HG03196 (cell line): ENCODE data around the gene HYPK.

Experiments used
- ATAC-seq: cut with Tn5 transposase; IDR thresholded peaks from one replicate; pipeline ENCODE4 v1.9.1; 2021; ENCODE audit not compliant: unreplicated experiment

Gene HYPK, protein sequence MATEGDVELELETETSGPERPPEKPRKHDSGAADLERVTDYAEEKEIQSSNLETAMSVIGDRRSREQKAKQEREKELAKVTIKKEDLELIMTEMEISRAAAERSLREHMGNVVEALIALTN

DNA sequence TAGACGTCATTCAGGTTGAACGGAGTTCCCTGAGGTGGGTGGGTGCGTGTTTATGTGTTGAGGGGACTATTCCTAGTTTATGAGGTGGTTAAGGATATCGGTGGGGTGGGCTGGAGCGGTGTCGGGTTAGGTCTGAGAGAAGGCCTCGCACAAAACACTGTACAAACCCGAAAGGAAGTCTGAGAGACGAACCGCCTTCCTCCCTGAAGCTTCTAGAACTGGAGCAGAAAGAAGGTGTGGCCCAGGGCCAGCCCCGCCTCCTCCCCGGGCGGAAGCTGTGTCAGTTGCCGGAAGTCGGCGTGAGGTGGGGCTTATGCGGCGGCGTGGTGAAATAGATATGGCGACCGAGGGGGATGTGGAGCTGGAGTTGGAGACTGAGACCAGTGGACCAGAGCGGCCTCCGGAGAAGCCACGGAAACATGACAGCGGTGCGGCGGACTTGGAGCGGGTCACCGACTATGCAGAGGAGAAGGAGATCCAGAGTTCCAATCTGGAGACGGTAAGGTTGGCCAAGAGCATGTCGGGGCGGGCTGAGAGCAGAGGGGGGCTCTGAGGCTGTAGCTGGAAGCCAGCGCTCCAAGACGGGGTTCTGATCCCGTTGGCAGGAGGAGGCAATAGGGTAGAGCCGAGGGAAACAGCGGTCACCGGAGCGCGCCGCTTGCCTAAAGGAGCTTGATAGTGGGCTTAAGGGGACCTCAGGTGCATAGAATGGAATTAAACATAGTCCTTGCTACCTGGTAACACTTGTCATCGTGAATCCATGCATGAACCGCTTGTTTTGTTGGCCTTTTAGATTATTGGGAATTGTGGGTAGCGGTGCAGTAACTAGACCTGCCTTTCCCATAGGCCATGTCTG lies at the start of gene HYPK:
TSS of gene HYPK (plus strand) at position 314 of the 856 bp plus-strand sequence. CDS start at position 338, 24 bp downstream.
- peak; percentile 81 for ATAC-seq

DNA sequence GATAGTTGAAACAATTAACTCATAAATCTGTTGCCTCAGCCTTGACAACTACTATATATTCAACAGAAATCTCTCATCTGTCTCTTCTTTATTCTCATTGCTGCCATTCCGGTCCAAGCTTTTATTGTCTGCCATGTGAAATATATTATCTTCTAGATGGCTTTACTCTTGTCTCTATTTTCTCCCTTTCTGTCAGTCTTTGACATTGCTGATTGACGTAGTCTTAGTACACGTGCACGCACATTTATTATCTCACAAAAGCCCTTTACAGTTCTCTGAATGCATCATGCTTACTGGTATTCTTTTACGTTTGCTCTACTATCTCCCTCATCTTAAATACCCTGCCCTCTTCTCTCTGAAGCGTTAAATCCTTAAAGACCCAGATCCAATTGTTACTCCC lies 48.5 kb upstream of the HYPK start:
- no peak for ATAC-seq

DNA sequence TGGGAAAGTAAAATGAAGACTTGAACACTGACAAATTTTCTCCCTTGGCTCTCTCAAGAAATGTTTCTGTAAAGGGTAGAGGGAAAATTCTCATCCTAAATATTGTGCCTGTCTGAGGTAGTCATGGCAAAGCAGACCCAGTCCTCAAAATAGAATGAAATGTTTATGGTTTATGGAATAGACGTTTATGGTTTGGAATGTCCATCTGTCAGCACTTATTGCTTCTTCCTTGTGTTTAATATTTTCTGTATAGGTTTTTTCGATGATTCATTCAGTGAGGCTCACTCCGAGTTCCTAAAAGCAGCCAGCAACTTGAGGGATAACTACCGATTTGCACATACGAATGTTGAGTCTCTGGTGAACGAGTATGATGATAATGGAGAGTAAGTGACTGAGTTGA lies 37.6 kb upstream of the HYPK start:
- no peak for ATAC-seq

DNA sequence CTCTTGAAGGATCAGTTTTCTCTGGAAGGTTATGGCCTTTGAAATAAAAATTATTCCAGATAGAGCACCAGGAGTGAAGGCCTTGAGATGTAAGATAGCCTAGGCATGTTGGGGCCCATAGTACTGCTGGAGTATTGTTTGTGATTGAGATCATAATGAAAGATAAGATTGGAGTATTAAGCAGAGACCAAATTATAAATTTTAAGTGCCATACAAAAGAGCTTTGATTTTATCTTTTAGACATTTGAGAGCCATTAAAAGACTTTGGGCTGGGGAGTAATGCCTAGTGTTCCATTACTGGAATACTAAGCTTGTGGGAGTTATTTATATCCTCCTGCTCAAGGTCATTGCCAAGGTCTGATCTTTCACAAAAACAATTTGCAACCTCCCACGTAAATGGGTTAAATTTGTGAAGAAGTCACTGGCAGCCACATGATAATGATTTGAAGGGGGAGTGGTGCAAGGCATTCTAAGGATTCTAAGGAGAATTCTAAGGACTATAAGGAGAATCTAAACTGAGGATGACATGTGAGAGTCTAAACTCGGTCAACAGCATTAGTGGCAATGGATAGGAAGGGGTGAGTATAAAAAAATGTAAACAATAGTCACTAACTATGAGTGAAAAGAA lies 36.5 kb upstream of the HYPK start:
- no peak for ATAC-seq

DNA sequence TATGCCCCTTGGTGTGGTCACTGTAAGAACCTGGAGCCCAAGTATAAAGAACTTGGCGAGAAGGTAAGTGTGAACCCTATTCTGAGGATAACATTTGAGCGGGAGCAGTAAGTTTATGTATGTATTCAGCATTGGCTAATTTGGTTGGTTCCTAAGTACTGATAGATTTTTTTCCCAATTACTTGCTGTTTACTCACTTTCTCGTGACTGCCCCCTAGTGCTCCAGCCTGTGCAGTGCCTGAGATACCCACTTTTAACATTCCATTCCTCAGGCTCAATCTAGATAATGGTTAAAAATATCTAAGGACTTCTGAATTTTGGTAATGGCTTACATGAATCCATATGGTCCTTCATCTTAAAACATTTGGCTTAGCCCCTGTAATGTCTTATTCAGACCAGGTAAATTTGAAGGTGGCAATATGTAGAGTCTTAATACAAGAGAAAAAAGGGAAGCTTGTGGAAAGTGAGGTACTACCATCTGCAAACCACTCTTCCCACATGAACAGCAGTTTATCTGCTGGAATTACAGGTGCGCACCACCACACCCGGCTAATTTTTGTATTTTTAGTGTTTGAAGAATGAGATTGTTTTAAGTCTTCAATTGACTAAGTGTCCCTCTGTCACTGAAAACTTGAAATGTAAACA lies 30.7 kb upstream of the HYPK start:
- ATAC-seq = no peak

DNA sequence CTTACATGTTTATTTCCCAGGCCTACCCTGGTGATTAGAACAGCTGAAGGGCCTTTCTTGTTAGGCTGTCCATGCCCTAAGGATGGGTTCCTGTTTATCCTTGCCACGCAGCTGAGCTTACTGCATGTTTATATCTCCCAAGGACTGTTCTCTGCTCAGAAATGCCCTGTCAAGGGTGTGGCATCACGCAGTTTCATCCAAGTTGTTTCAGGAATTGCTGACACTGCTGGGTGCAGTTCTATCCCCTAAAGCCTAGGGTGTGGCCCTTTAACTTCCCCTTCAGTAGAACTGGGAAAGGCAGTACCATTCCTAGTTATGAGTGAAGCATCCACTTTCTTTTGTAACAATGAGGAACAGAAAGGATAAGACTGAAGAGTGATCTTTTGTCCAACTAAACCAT lies 28.6 kb upstream of the HYPK start:
- no peak for ATAC-seq

DNA sequence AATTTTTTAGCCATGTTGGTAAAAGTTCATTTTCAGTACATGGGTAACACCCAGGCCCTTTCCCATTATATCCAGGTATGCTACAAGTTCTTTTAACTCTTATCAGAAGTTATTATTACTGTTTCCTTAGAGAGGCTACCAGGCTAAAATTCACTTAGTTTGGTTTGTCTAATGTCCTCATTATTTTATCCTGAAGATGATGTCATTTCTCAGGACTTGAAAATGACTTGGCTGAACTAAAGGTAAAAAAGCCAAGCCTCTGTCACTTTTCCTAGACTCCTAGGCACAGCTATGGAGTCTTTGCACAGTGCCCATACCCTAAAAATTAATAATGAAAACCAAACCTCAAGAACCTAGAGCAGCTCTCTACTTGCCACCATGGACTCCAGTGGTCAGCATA lies 27.8 kb upstream of the HYPK start:
- ATAC-seq = no peak

DNA sequence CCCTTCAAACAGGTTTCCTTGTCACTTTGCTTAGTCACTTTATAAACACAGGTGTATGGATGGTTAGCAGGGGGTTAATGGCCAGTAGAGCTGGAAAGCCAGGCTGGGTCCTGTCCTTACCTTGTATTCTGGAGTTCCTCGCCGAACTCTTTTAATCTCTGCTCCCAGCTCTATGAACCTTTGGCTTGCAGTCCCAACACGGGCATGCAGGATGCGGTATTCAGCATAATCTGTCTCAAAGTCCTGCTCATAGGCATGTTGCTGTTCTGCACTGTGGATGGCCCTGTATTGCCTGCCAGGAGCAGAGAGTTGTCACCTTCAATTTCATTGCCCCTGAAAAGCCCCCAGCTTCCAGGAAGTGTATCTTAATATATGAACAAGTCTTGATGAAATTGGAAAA lies 26.3 kb upstream of the HYPK start:
- ATAC-seq = no peak

DNA sequence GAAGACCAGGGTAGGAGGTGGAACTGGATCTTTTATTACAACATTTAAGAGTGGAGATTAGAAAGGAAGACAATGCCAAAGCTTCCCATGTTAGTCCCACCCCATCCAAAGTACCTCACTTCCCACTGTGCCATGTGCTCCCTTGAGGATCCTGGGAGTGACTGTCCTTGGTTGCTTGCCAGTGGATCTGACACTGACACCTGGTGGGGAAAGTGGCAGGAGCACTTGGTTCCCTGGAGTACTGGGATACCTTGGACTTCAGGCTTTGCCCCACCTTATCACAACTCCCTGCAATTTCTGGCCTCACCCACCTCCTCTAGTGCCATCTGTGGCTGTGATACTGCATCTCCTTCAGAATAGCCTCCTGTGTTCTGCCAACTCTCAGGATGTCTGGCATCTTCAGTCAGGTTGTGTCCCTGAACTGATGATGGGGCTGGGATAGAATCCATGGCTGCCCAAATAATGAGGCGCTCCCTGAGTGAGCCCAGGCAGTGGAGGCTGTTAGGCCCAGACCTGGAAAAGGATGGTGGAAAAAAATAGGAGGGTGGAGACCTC lies 24.9 kb upstream of the HYPK start:
- ATAC-seq = no peak

DNA sequence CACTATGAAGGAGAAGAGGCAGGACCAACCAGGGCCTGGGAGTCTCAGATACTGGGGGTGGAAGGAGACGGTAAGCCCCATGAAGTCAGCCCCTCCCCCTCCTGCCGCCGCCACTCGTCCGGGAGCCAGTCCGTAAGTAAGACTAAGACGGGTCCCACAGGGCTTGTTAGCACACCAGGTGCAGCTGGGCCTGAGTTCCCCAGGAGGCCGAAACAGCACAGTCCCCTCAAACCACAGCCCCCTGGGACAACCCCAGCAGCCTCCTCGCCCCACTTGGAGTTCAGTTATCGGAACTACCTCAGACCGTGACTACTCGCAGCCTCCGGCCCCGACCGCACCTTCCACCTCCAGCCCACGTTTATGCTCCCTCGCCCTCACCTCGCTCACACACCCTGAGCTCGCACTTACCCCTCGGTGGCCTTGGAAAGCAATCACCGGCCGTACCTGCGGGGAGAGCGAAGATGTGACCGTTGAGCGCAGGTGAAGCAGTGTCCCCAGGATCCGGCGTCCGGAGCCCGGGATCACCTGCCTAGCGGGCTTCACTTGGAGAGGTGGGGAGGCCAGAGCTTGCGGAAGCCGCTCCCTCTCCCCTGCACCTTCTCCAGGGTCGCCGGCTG lies 24.2 kb upstream of the HYPK start:
- peak; percentile 64 for ATAC-seq

DNA sequence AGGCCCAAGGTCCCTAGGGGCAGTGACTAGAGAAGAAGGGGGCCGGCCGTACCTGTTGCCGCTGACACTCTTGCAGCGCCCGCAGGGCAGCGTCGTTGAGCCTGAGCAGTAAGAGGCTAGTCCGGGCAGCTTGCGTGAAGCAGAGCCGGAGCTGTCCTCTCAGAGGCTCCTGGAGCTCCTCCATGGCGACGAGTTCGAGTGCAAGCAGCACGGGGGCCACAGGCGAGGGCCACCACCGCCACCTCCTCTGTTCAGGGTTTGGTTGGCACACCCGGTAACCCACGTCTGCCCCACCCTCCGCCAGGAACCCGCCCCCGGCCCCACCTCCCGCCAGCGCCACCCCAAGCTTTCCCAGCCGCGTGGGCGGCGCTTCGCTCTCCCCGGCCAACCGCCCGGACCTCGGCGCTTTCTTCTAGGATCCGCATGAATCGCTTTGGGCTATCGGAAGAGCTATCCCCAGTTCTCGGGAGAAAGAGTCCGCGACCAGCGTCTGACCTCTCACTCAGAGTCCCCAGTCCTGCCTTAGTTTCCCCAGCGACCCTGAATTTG lies 23.6 kb upstream of the HYPK start, which contains the start of gene ELL3:
TSS of gene ELL3 (minus strand) at position 249 of the 549 bp plus-strand sequence. CDS start at position 184, 65 bp downstream.
- ATAC-seq = peak; percentile 36

DNA sequence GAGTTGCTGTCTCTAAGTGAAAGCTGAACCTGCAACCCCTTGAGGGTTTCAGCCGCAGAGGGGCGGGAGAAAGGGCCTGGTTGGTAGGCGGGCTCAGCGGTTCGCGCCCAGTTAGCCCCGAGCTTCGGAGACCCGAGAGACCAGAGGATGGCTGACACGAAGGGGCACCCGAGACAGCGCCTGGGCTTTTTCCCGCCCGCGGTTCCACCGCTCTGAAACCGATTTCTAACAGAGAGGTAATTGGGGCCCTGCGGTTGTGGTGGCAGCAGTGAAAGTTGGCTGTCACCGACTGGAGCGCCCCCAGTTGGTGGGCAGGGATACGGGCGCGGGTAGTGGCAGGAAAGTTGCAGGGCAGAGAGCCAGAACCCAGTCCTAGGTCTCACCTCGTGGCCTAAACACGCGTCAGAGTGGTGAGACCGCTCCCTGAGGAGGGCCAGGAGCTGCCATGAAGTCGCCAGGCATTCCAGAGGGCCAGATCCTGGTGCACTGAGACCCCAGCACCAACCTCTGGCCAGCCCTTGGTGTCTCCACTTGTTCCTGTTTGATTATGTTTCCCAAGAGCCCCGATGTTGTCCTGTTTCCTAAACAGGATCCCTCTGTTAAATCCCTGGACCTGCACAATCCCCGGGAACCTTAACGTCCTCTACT lies 23.0 kb upstream of the HYPK start:
- ATAC-seq = peak; percentile 50

DNA sequence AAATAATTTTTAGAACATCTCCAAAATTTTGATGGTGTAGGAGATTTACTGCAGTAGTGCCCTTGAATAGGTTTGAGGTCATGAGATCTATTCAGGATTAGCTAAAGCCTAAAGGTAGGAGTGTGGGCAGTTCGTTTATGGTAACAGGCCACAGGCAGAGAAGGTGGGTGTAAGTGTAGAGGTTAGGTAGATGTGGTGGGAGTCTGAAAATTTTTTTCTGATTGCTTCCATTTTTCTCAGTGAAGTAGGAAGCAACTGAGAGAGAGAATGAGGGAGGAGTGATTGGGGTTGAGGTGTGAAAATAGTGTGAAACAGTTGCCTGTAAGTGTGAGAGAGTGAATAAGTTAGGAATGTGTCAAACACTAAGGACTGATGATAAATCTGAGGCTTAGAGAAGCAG lies 21.4 kb upstream of the HYPK start:
- no peak for ATAC-seq

DNA sequence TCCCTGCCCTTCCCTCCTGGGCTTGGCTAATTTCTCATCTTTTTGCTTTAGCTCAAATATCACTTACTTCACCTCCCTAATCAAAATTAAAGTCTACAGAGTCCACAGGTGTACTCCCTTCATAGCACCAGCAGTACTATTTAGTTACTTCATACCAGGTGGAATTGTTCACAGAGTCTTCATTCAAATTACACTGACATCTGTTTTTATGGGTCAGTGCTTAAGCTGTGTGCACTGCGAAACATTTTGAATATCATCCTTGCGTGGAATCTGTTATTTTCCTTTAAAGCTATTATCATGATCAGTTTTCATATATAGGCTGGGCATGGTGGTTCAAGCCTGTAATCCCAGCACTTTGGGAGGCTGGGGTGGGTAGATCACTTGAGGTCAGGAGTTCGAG lies 11.0 kb upstream of the HYPK start:
- ATAC-seq = no peak

DNA sequence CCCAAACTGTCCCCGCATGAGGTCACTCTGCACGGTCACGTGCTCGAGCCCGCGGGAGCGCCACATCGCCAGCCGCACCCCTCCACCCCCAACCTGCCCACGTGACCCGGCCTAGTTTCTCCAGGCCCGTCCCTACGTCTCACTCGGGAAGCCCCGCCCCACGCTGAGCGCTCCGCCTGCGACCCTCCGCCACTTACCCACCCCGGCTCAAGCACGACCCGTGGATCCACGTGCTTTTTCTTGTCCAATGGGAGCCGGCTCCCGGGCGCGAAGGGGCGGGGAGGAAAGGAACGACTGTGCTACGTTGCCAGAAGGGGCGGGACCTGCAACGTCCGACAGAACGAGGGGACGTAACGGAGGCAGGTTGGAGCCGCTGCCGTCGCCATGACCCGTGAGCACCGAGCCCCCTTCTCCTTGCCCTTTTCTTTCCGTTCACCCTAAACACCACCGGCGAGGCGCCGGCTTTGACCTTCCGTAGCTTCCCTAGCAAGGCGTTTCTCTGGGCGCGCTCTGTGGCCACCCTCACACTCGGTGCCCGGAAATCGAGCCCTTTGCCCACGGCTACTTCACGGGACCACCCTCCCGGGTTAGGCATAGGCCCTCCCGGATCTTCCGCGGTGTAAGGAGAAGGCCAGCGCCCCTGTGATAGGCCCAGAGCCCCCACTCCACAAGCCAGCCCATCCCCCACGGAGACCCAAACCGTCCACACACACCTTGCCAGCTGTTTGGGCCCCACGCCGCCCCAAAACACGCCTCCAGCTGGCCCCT lies 8.2 kb upstream of the HYPK start, which contains the start of gene SERF2:
TSS of gene SERF2 (plus strand) at position 328 of the 768 bp plus-strand sequence. CDS start at position 385, 57 bp downstream.
- ATAC-seq = peak; percentile 89

DNA sequence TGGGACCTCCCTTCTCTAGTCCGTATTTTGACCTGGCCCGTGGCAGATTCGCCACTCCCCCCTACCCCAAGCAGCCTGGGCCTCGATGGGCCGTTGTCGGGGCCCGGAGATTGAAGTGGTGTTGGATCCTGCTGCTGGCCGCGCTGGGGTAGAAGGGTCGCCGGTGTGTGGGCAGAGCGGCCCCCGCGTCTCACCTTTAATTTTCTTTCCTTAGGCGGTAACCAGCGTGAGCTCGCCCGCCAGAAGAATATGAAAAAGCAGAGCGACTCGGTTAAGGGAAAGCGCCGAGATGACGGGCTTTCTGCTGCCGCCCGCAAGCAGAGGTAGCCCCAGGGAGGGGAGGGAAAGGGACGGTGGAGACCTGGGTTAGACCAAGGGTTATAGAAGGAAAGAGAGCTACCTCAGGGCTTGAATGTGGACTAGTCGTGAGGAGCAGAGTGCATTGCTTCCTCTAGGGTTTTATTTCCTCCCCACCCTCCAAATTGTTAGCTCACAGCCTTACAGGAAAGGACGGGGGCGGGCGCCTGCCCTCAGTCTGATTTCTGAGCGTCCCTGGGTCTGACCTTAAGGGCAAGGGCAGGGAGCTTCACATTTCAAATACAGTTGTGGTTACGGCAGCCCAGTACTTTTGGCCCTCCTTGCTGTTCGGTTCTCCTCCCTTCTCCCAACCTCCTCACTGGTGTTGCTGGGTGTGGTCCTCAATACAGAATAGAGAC lies 7.5 kb upstream of the HYPK start:
- ATAC-seq = no peak

DNA sequence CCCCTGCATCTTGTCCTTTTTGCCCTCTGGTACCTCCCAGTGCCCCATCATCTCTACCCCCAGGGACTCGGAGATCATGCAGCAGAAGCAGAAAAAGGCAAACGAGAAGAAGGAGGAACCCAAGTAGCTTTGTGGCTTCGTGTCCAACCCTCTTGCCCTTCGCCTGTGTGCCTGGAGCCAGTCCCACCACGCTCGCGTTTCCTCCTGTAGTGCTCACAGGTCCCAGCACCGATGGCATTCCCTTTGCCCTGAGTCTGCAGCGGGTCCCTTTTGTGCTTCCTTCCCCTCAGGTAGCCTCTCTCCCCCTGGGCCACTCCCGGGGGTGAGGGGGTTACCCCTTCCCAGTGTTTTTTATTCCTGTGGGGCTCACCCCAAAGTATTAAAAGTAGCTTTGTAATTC lies 6.8 kb upstream of the HYPK start:
- ATAC-seq = no peak

DNA sequence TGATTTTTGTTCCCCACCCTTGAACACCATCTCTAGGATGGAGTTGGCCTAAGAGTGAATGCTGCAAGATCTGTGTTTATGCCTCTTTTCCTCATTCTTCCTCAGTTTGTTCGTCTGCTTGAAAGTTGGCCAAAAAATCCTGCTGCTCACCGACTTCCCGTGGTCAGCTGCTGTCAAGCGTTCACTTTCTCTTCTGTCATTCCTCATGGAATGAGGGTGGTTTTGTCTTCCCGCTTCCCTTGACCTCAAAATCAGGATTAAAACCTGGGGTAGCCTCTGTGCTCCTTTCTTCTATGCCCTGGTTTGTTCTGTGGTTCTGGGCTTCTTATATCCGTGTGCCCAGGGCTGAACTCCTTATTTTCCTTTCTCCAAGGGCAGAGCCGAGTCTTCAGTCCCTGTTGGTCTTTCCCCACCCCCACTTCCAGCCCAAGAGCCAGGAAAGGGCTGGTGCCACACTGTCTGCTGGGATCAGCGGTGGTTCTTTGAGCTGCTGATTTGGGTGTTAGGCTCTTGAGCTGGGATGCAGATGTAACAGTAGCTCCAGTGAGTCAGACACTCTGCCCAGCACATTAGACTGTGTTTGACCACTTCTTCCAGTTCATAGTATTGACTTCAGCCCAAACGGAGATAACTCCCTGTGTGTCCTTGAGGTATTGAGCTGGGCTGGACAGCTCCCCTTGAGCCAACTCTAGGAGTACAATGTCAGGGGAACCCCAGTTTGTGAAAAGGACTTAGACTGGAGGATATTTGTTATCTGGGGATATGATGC lies 5.9 kb upstream of the HYPK start:
- ATAC-seq = no peak
